Nephron (organoid): Measurements from ENCODE around the gene TSPAN17.
A peak's percentile ranks its signal among the peaks of the same experiment; 100 is the strongest.

Experiments used
- H3K27ac Mint-ChIP-seq, 3 experiments: 2 replicates each; pipeline ENCODE4 v1.8.0; 2020; ENCODE audit warnings: mixed read lengths in 3 of 3, mild to moderate bottlenecking in 2 of 3, moderate library complexity in 1 of 3
- H3K27me3 Mint-ChIP-seq: 2 replicates; pipeline ENCODE4 v1.8.0; 2021; ENCODE audit warnings: low read depth, mild to moderate bottlenecking, moderate library complexity, mixed read lengths
- H3K36me3 Mint-ChIP-seq: 2 replicates; pipeline ENCODE4 v1.8.0; 2020; ENCODE audit warnings: low read depth, mixed read lengths
- H3K4me1 Mint-ChIP-seq: 2 replicates; pipeline ENCODE4 v1.8.0; 2020; ENCODE audit warnings: mixed read lengths
- H3K4me3 Mint-ChIP-seq, 3 experiments: 2 replicates each; pipeline ENCODE4 v1.8.0; 2020; ENCODE audit warnings: mild to moderate bottlenecking in 3 of 3, mixed read lengths in 3 of 3, moderate library complexity in 2 of 3
- H3K9me3 Mint-ChIP-seq: 2 replicates; pipeline ENCODE4 v1.8.0; 2020; ENCODE audit warnings: mixed read lengths
- CTCF ChIP-seq, 3 experiments: fragments of 200-600 bp; sonication (generic); IDR thresholded peaks; one replicate each; pipeline ENCODE4 v1.5.0; 2021; ENCODE audit warnings: antibody characterized with exemption in 3 of 3; ENCODE audit not compliant: unreplicated experiment in 3 of 3

Gene TSPAN17

GRCh38 chr5:176660860-176661641 lies 13.8 kb downstream of the TSPAN17 start:
- no peak overlapping the region for H3K27ac Mint-ChIP-seq
- no peak overlapping the region for H3K4me3 Mint-ChIP-seq
- peaks cover 3% of the 10 kb centered on the region for H3K9me3 Mint-ChIP-seq
- peaks cover 4% of the 10 kb centered on the region for H3K36me3 Mint-ChIP-seq
- peak; percentile 95 to 97 (median 97) for TF ChIP-seq CTCF (IDR thresholded peaks at IDR 0.05; ENCODE audit: unreplicated experiment in 3 of 3)
- H3K27me3 Mint-ChIP-seq: peaks cover 43% of the 10 kb centered on the region
- H3K4me1 Mint-ChIP-seq: peaks cover 6% of the 10 kb centered on the region

GRCh38 chr5:176661676-176662075 lies 14.4 kb downstream of the TSPAN17 start:
- peaks cover 49% of the 10 kb centered on the region for H3K27me3 Mint-ChIP-seq
- TF ChIP-seq CTCF (IDR thresholded peaks at IDR 0.05; ENCODE audit: unreplicated experiment in 3 of 3): no peak
- peaks cover 4% of the 10 kb centered on the region for H3K36me3 Mint-ChIP-seq
- no peak overlapping the region for H3K4me3 Mint-ChIP-seq
- peaks cover 6% of the 10 kb centered on the region for H3K4me1 Mint-ChIP-seq
- peaks cover 3% of the 10 kb centered on the region for H3K9me3 Mint-ChIP-seq
- H3K27ac Mint-ChIP-seq: no peak overlapping the region

- peaks cover 3% of the 10 kb centered on the region for H3K9me3 Mint-ChIP-seq
- H3K27me3 Mint-ChIP-seq: peaks cover 52% of the 10 kb centered on the region
- H3K4me1 Mint-ChIP-seq: peaks cover 6% of the 10 kb centered on the region
- H3K4me3 Mint-ChIP-seq: no peak overlapping the region
- no peak for TF ChIP-seq CTCF (IDR thresholded peaks at IDR 0.05; ENCODE audit: unreplicated experiment in 3 of 3)
- H3K36me3 Mint-ChIP-seq: peaks cover 4% of the 10 kb centered on the region
- H3K27ac Mint-ChIP-seq: no peak overlapping the region
Measured at GRCh38 chr5:176662371-176663333, 15.4 kb downstream of the TSPAN17 start.

GRCh38 chr5:176663566-176663965 lies 16.3 kb downstream of the TSPAN17 start:
- no peak overlapping the region for H3K27ac Mint-ChIP-seq
- peaks cover 3% of the 10 kb centered on the region for H3K9me3 Mint-ChIP-seq
- H3K4me3 Mint-ChIP-seq: no peak overlapping the region
- TF ChIP-seq CTCF (IDR thresholded peaks at IDR 0.05; ENCODE audit: unreplicated experiment in 3 of 3): no peak
- H3K4me1 Mint-ChIP-seq: no peaks in the 10 kb centered on the region
- H3K36me3 Mint-ChIP-seq: no peaks in the 10 kb centered on the region
- peaks cover 54% of the 10 kb centered on the region for H3K27me3 Mint-ChIP-seq

- H3K4me1 Mint-ChIP-seq: no peaks in the 10 kb centered on the region
- peaks cover 3% of the 10 kb centered on the region for H3K9me3 Mint-ChIP-seq
- TF ChIP-seq CTCF (IDR thresholded peaks at IDR 0.05; ENCODE audit: unreplicated experiment in 3 of 3): no peak
- peaks cover 56% of the 10 kb centered on the region for H3K27me3 Mint-ChIP-seq
- no peak overlapping the region for H3K27ac Mint-ChIP-seq
- H3K36me3 Mint-ChIP-seq: no peaks in the 10 kb centered on the region
- H3K4me3 Mint-ChIP-seq: no peak overlapping the region
Measured at GRCh38 chr5:176664479-176664878, 17.2 kb downstream of the TSPAN17 start.
